Measurements from ENCODE around the gene BHLHE41. TPM values are rescaled to one million over a fixed set of nuclear protein-coding genes. Genes with fewer than 3 reads are reported as not detected.

Gene BHLHE41
- total and polyA plus RNA-seq, 4 experiments from 2014 or later: 0.20 to 0.55 TPM; not detected in 2

GRCh38 chr12:26102953-26103352 lies 21.9 kb downstream of the BHLHE41 start:
- no peak overlapping the region for H3K27ac ChIP-seq (ENCODE audit: low read depth, low read length)
- H3K4me3 Mint-ChIP-seq: no peak overlapping the region
- no peaks in the 10 kb centered on the region for H3K9me3 ChIP-seq (ENCODE audit: control insufficient read depth in 1 of 2, low read length in 2 of 2)
- no peaks in the 10 kb centered on the region for H3K36me3 Mint-ChIP-seq
- no peaks in the 10 kb centered on the region for H3K4me1 ChIP-seq (ENCODE audit: insufficient read depth, low read length)
- ChIA-PET CTCF (ENCODE audit: partially characterized antibody) (interaction anchor here (1.3 to 1.5 kb wide), 2 partner anchors 9 to 11 kb away, joined by 4 read pairs; no protein-coding TSS in a partner anchor), POLR2A (ENCODE audit: partially characterized antibody) (no interaction called here)
- no peak overlapping the region for H3K4me3 ChIP-seq (ENCODE audit: low read length in 2 of 2)
- H3K27me3 Mint-ChIP-seq: peaks cover 14 to 24% of the 10 kb centered on the region in 2 donors
- peaks cover 4% of the 10 kb centered on the region for H3K27me3 ChIP-seq (ENCODE audit: insufficient read depth, low read length)
- intact Hi-C loops (cut with micrococcal nuclease): no loop called here
- H3K27ac Mint-ChIP-seq: no peak overlapping the region
- no peaks in the 10 kb centered on the region for H3K4me1 Mint-ChIP-seq
- H3K36me3 ChIP-seq (ENCODE audit: insufficient read depth, low read length): no peaks in the 10 kb centered on the region
- no peak for DNase-seq
- H3K9me3 Mint-ChIP-seq: no peaks in the 10 kb centered on the region

DNA sequence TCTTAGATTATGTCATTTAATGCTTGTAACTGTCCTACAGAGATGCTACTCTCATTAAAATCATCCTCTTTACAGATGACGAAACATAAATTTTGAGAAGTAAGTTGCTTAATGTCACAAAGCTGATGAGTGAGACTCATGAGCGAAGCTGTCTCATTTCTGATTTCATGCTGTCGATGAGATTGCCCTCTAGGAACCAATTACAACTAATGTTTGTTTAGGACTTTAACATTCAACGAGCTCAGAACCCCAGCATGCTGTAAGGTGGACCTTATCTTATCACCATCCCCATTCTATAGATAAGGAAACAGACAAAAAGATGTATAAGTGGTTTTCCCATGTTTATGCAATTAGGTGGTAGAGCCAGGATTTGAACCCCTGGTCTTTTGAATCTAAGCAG lies 23.1 kb downstream of the BHLHE41 start:
- peaks cover 14 to 19% of the 10 kb centered on the region in 2 donors for H3K27me3 Mint-ChIP-seq
- Histone ChIP-seq H3K4me3 (ENCODE audit: low read length in 2 of 2) (no peak overlapping the region), H3K27ac (ENCODE audit: low read depth, low read length) (no peak overlapping the region), H3K9me3 (ENCODE audit: control insufficient read depth in 1 of 2, low read length in 2 of 2) (no peaks in the 10 kb centered on the region), H3K4me1 (ENCODE audit: insufficient read depth, low read length) (no peaks in the 10 kb centered on the region), H3K27me3 (ENCODE audit: insufficient read depth, low read length) (no peaks in the 10 kb centered on the region), H3K36me3 (ENCODE audit: insufficient read depth, low read length) (no peaks in the 10 kb centered on the region)
- no peaks in the 10 kb centered on the region for H3K9me3 Mint-ChIP-seq
- H3K4me3 Mint-ChIP-seq: no peak overlapping the region
- no peaks in the 10 kb centered on the region for H3K36me3 Mint-ChIP-seq
- DNase-seq: no peak
- ChIA-PET CTCF (ENCODE audit: partially characterized antibody) (interaction anchor here (1.3 to 1.5 kb wide), 2 partner anchors 8 to 10 kb away, joined by 4 read pairs; no protein-coding TSS in a partner anchor), POLR2A (ENCODE audit: partially characterized antibody) (no interaction called here)
- H3K4me1 Mint-ChIP-seq: peaks cover 0 to 1% (median 0%) of the 10 kb centered on the region in 4 donors
- no peak overlapping the region for H3K27ac Mint-ChIP-seq
- intact Hi-C loops (cut with micrococcal nuclease): no loop called here

DNA sequence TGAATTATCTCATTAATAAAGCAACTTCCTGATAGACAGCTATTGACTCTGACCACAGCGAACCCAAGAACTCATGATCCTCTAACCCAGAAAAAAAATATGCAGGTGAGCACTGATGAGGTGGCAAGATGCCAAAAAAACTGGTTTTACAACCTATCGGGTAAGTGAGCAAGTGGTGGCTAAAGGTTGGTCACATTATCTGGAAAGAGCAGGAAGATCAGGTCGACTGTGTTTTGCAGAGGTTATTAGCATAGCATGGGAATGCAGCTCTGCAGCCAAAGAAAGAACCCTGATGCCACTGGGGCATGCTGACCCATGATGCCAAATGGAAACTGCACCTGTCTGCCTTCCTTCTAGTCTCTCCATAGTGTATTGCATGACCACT lies 23.5 kb downstream of the BHLHE41 start:
- Mint-ChIP-seq H3K4me1 (peaks cover 0 to 1% (median 0%) of the 10 kb centered on the region in 4 donors), H3K9me3 (no peaks in the 10 kb centered on the region), H3K27me3 (peaks cover 14 to 19% of the 10 kb centered on the region in 2 donors), H3K36me3 (no peaks in the 10 kb centered on the region), H3K4me3 (no peak overlapping the region), H3K27ac (no peak overlapping the region)
- Histone ChIP-seq H3K27me3 (ENCODE audit: insufficient read depth, low read length) (no peaks in the 10 kb centered on the region), H3K4me1 (ENCODE audit: insufficient read depth, low read length) (no peaks in the 10 kb centered on the region), H3K36me3 (ENCODE audit: insufficient read depth, low read length) (no peaks in the 10 kb centered on the region), H3K27ac (ENCODE audit: low read depth, low read length) (no peak overlapping the region), H3K4me3 (ENCODE audit: low read length in 2 of 2) (no peak overlapping the region), H3K9me3 (ENCODE audit: control insufficient read depth in 1 of 2, low read length in 2 of 2) (no peaks in the 10 kb centered on the region)
- POLR2A ChIA-PET (ENCODE audit: partially characterized antibody): no interaction called here
- intact Hi-C loops (cut with micrococcal nuclease): no loop called here
- CTCF ChIA-PET (ENCODE audit: partially characterized antibody): no interaction called here
- no peak for DNase-seq

DNA sequence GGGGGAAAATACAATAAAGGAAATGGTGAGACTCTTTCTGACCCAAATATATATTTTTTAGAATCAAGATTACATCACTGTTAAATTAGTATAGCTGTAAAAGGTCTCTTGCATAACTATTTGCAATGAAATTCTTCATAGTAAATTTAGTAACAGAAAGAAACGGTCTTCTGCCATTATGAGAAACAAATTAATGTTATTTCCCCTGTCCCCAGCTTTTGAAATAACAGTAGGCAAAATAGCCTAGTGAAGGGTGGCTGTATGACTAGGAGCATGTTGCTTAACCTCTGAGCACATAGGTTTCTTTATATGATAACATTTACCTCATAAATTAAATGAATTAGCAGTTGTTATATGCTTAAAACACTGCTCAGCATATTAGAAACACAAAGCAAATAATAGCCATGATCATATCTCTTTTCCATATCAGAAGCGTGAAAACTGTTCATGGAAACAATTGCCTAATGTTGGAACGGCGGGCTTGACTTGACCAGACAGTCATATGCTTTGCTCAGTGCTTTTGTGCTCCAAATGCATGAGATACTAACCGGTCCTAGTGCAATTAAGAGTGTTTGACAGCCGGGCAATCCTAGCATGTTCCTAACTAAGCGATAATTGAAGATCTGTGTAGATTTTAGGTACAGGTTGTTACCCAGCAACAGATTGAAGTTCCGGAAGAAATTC lies 24.0 kb downstream of the BHLHE41 start:
- no peaks in the 10 kb centered on the region for H3K4me1 ChIP-seq (ENCODE audit: insufficient read depth, low read length)
- no peaks in the 10 kb centered on the region for H3K36me3 ChIP-seq (ENCODE audit: insufficient read depth, low read length)
- no peak overlapping the region for H3K4me3 ChIP-seq (ENCODE audit: low read length in 2 of 2)
- no peaks in the 10 kb centered on the region for H3K36me3 Mint-ChIP-seq
- no peaks in the 10 kb centered on the region for H3K9me3 ChIP-seq (ENCODE audit: control insufficient read depth in 1 of 2, low read length in 2 of 2)
- no peaks in the 10 kb centered on the region for H3K9me3 Mint-ChIP-seq
- no peak overlapping the region for H3K27ac ChIP-seq (ENCODE audit: low read depth, low read length)
- ChIA-PET CTCF (ENCODE audit: partially characterized antibody) (no interaction called here), POLR2A (ENCODE audit: partially characterized antibody) (no interaction called here)
- no peak overlapping the region for H3K4me3 Mint-ChIP-seq
- no peak for DNase-seq
- peaks cover 0 to 1% (median 0%) of the 10 kb centered on the region in 4 donors for H3K4me1 Mint-ChIP-seq
- H3K27me3 Mint-ChIP-seq: peaks cover 14 to 17% of the 10 kb centered on the region in 2 donors
- no peaks in the 10 kb centered on the region for H3K27me3 ChIP-seq (ENCODE audit: insufficient read depth, low read length)
- no peak overlapping the region for H3K27ac Mint-ChIP-seq
- intact Hi-C loops (cut with micrococcal nuclease): no loop called here

DNA sequence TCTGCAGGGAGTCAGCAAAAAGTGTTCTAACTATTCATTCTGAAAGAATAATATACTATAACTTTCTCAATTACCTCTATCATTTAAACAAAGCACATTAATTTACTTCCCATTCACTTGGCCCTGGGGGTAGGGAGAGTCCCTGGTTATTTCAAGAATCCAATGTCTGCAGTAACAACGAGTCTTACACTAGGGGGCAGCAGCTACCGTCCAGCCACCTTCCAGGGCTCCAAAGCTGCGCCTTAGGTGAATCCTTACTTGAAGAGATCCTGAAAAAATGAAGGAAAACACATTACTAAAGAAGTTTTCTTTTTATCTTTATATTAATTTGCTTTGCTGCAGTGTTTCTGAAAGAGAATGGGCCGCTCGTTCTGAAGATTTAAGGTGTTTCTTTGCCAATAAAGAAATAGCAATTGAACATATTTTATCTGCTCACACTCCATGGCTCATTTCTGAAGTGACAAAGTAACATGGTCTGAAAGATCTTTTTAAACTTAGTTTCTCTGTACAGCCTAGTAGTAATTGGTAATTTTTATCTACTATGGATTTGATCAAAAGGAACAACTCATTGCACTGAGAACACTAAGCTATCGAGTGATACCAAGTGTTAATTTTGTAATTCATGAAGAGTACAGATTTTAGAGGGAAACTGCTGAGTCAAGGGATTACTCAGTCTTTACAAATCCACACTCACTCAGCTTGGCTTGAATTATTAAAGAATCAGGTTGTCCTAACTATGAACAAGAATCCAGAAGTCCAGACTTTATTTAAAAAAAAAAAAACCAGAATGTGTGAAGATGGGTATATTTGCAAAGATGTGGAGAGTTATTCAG lies 27.6 kb downstream of the BHLHE41 start:
- Histone ChIP-seq H3K4me1 (ENCODE audit: insufficient read depth, low read length) (no peaks in the 10 kb centered on the region), H3K9me3 (ENCODE audit: control insufficient read depth in 1 of 2, low read length in 2 of 2) (no peaks in the 10 kb centered on the region), H3K36me3 (ENCODE audit: insufficient read depth, low read length) (no peaks in the 10 kb centered on the region), H3K27me3 (ENCODE audit: insufficient read depth, low read length) (no peaks in the 10 kb centered on the region), H3K4me3 (ENCODE audit: low read length in 2 of 2) (no peak overlapping the region), H3K27ac (ENCODE audit: low read depth, low read length) (no peak overlapping the region)
- Mint-ChIP-seq H3K27ac (no peak overlapping the region), H3K27me3 (peaks cover 7 to 9% of the 10 kb centered on the region in 2 donors), H3K4me1 (peaks cover 0 to 1% (median 0%) of the 10 kb centered on the region in 4 donors), H3K9me3 (no peaks in the 10 kb centered on the region), H3K36me3 (no peaks in the 10 kb centered on the region), H3K4me3 (no peak overlapping the region)
- DNase-seq: peak; percentile 48 to 54 (median 49)
- ChIA-PET POLR2A (ENCODE audit: partially characterized antibody) (interaction anchor here (0.7 kb wide), 1 partner anchor 512 kb away, joined by 3 read pairs; no protein-coding TSS in a partner anchor), CTCF (ENCODE audit: partially characterized antibody) (interaction anchor here (0.7 to 1.8 kb wide), 11 partner anchors 9 to 788 kb away, joined by 3 to 12 read pairs (median 5); no protein-coding TSS in a partner anchor)
- intact Hi-C loops (cut with micrococcal nuclease): loop anchor here (1.0 to 2.0 kb wide), 5 partner anchors 26 to 1209 kb away; partner anchors contain the start of gene TM7SF3

DNA sequence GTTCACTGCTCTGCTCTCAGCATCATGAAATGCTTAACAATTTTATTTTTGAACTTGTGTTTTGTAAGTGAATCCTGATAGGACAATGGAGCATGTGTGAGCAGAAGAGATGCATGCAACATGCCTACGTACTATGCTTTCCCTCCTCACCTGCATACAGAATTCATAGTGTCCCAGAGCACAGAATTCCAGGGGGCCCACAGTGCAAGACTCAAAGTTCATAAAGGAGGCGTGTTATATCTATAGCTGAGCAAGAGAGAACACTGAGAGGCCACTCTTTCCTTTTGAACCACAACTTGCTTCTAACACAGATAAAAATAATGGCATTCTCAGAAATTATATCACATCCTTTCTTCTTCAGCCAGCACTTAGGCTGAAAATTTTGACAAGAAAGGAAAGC lies 28.8 kb downstream of the BHLHE41 start:
- H3K27ac Mint-ChIP-seq: no peak overlapping the region
- CTCF ChIA-PET (ENCODE audit: partially characterized antibody): interaction anchor here (1.3 kb wide), 1 partner anchor 23 kb away, joined by 7 read pairs; no protein-coding TSS in a partner anchor
- H3K4me3 ChIP-seq (ENCODE audit: low read length in 2 of 2): no peak overlapping the region
- H3K4me1 ChIP-seq (ENCODE audit: insufficient read depth, low read length): no peaks in the 10 kb centered on the region
- H3K27me3 ChIP-seq (ENCODE audit: insufficient read depth, low read length): no peaks in the 10 kb centered on the region
- H3K9me3 Mint-ChIP-seq: no peaks in the 10 kb centered on the region
- intact Hi-C loops (cut with micrococcal nuclease): loop anchor here (2.0 kb wide), 2 partner anchors 27 to 919 kb away; partner anchors contain the start of gene TM7SF3
- peaks cover 5 to 6% of the 10 kb centered on the region in 2 donors for H3K27me3 Mint-ChIP-seq
- no peaks in the 10 kb centered on the region for H3K9me3 ChIP-seq (ENCODE audit: control insufficient read depth in 1 of 2, low read length in 2 of 2)
- DNase-seq: no peak
- POLR2A ChIA-PET (ENCODE audit: partially characterized antibody): no interaction called here
- peaks cover 0 to 1% (median 0%) of the 10 kb centered on the region in 4 donors for H3K4me1 Mint-ChIP-seq
- no peak overlapping the region for H3K4me3 Mint-ChIP-seq
- H3K36me3 ChIP-seq (ENCODE audit: insufficient read depth, low read length): no peaks in the 10 kb centered on the region
- H3K27ac ChIP-seq (ENCODE audit: low read depth, low read length): no peak overlapping the region
- H3K36me3 Mint-ChIP-seq: no peaks in the 10 kb centered on the region

DNA sequence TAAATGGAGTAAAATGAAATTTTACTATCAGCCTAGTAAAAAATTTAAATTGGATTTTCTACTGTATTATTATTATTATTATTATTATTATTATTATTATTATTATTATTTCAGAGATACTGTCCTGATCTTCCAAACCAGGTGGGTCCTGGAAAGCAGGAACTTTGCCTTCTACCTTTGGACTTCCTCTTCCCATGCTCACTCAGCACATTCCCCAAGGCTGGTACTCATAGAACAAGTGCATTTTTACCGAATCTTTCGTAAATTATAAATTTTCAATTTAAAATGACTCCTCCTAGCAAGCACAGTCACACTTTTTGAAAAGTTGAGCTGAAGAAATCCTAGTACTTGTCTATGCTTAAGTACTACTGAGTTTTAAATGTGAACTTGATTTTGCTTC lies 29.7 kb downstream of the BHLHE41 start:
- Histone ChIP-seq H3K27ac (ENCODE audit: low read depth, low read length) (no peak overlapping the region), H3K4me3 (ENCODE audit: low read length in 2 of 2) (no peak overlapping the region), H3K4me1 (ENCODE audit: insufficient read depth, low read length) (no peaks in the 10 kb centered on the region), H3K9me3 (ENCODE audit: control insufficient read depth in 1 of 2, low read length in 2 of 2) (no peaks in the 10 kb centered on the region), H3K36me3 (ENCODE audit: insufficient read depth, low read length) (no peaks in the 10 kb centered on the region), H3K27me3 (ENCODE audit: insufficient read depth, low read length) (no peaks in the 10 kb centered on the region)
- ChIA-PET CTCF (ENCODE audit: partially characterized antibody) (no interaction called here), POLR2A (ENCODE audit: partially characterized antibody) (no interaction called here)
- no peak for DNase-seq
- H3K27ac Mint-ChIP-seq: no peak overlapping the region
- H3K36me3 Mint-ChIP-seq: no peaks in the 10 kb centered on the region
- intact Hi-C loops (cut with micrococcal nuclease): no loop called here
- H3K9me3 Mint-ChIP-seq: no peaks in the 10 kb centered on the region
- no peak overlapping the region for H3K4me3 Mint-ChIP-seq
- peaks cover 0 to 1% (median 0%) of the 10 kb centered on the region in 4 donors for H3K4me1 Mint-ChIP-seq
- peaks cover 4 to 5% of the 10 kb centered on the region in 2 donors for H3K27me3 Mint-ChIP-seq

Data from CD4-positive, alpha-beta memory T cell (primary cell).